Measurements from ENCODE around the gene BMPR1B.
"Not testable (repeated sequence)": the region's sequence is repeated elsewhere in the genome, so short reads cannot be mapped to it uniquely, and the experiment has no call there.

The BMPR1B gene

GRCh38 chr4:95038791-95039190 lies 281.0 kb downstream of the BMPR1B start:
- DNase-seq (ENCODE audit: low read depth) = no peak

GRCh38 chr4:95044324-95044837 lies 286.6 kb downstream of the BMPR1B start:
- DNase-seq (ENCODE audit: low read depth) = no peak

GRCh38 chr4:95045429-95045828 lies 287.7 kb downstream of the BMPR1B start:
- no peak for DNase-seq (ENCODE audit: low read depth)

- DNase-seq (ENCODE audit: low read depth) = no peak
These were observed 290.5 kb downstream of the BMPR1B start for GRCh38 chr4:95048296-95048695.

- no peak for DNase-seq (ENCODE audit: low read depth)
These were observed 291.9 kb downstream of the BMPR1B start for GRCh38 chr4:95049551-95050233.

- no peak for DNase-seq (ENCODE audit: low read depth)
These were observed 293.4 kb downstream of the BMPR1B start for GRCh38 chr4:95050980-95051701.

- no peak for DNase-seq (ENCODE audit: low read depth)
These were observed 293.9 kb downstream of the BMPR1B start for GRCh38 chr4:95051702-95052020.

- DNase-seq (ENCODE audit: low read depth) = no peak
These were observed 301.2 kb downstream of the BMPR1B start for GRCh38 chr4:95058991-95059390.

- no peak for DNase-seq (ENCODE audit: low read depth)
These were observed 301.9 kb downstream of the BMPR1B start for GRCh38 chr4:95059663-95060062.

- no peak for DNase-seq (ENCODE audit: low read depth)
These were observed 303.5 kb downstream of the BMPR1B start for GRCh38 chr4:95061220-95061619.

GRCh38 chr4:95061801-95062200 lies 304.0 kb downstream of the BMPR1B start:
- DNase-seq (ENCODE audit: low read depth) = not testable (repeated sequence)

- DNase-seq (ENCODE audit: low read depth) = no peak
These were observed 308.3 kb downstream of the BMPR1B start for GRCh38 chr4:95066050-95066449.

GRCh38 chr4:95068401-95068800 lies 310.6 kb downstream of the BMPR1B start:
- DNase-seq (ENCODE audit: low read depth) = no peak

GRCh38 chr4:95068818-95069478 lies 311.2 kb downstream of the BMPR1B start:
- no peak for DNase-seq (ENCODE audit: low read depth)

GRCh38 chr4:95071851-95072250 lies 314.1 kb downstream of the BMPR1B start:
- no peak for DNase-seq (ENCODE audit: low read depth)

GRCh38 chr4:95073646-95074045 lies 315.9 kb downstream of the BMPR1B start:
- no peak for DNase-seq (ENCODE audit: low read depth)

GRCh38 chr4:95077864-95078263 lies 320.1 kb downstream of the BMPR1B start:
- DNase-seq (ENCODE audit: low read depth) = no peak

- no peak for DNase-seq (ENCODE audit: low read depth)
These were observed 323.2 kb downstream of the BMPR1B start for GRCh38 chr4:95080969-95081368.

GRCh38 chr4:95084584-95084983 lies 326.8 kb downstream of the BMPR1B start:
- DNase-seq (ENCODE audit: low read depth) = no peak

- DNase-seq (ENCODE audit: low read depth) = no peak
These were observed 327.5 kb downstream of the BMPR1B start for GRCh38 chr4:95085124-95085833.

GRCh38 chr4:95086551-95086950 lies 328.8 kb downstream of the BMPR1B start:
- no peak for DNase-seq (ENCODE audit: low read depth)

- no peak for DNase-seq (ENCODE audit: low read depth)
These were observed 330.1 kb downstream of the BMPR1B start for GRCh38 chr4:95087657-95088455.
